GM21367 (cell line): ENCODE measurements around the gene CDCP1.
"Not testable (repeated sequence)": the region's sequence is repeated elsewhere in the genome, so short reads cannot be mapped to it uniquely, and the experiment has no call there.

Experiments used
- ATAC-seq: cut with Tn5 transposase; IDR thresholded peaks from one replicate; pipeline ENCODE4 v1.9.1; 2021; ENCODE audit not compliant: unreplicated experiment

Gene CDCP1

DNA sequence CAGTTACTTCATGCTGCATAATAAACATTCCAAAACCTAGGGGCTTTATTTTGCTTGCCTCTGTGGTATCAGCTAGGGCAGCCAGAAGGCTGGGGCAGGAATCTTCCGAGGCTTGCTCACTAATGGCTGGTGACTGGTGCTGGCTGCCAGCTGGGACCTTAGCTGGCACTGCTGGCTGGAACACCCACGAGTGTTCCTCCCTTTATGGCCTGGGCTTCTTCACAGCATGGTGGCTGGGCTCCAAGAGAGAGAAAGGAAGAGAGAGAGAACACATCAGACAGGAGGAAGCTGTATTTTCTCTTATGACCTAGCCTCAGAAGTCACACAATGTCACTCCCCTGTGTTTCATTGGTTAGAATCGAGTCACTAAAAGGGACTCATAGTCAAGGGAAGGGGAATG is 23.9 kb upstream of the CDCP1 start:
- no peak for ATAC-seq

DNA sequence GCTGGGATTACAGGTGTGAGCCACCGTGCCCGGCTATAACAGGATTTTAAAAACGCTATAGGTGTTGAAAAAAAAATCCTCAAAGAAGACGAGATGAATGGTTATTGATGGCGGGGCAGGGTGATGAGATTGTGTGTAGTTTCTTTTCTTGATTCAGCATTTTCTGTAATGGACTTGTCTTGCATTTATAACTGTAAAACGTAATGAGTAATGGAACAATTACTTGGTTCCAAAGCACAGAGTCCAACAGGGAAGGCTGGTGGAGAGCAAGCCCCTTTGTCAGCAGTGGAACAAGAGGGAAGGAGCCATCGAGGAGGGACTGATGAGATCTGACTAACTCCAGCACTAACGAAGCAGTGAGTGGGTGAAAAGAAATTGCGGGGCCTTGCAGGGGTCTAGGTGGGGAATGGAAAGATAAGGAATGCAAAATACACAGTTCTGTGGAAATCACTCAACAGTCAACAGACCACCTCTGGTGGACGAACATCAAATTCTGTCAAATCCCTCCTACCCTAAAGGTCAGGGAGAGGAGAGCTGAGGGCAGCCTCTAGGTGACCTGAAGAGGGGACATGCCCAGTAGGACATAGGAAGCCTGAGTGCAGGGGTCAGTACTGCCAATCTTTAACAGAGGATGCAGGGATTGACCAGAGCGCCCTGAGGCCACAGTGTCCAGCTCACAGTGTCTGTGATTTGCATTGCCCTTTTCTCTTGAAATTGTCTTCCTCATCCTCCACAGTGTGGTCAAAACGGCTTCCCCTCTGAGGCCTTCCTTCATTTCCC is 23.1 kb upstream of the CDCP1 start:
- no peak for ATAC-seq

DNA sequence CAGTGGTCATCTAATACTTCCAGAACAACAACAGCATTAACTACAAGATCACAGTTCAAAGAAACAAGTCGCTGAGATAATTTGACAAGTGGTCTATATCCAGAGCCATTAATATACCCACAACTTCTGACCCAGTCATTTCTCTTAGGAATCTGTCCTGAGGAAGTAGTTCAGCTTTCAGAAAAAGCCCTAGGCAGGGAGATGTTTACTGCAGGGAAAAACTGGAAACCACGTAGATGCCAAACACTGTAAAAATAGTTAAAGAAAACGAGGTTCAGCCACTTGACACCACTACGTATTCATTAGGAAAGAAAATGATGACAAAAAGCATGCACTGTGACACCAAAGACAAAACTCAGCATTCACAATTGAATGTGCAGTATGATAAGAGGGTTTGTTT is 22.3 kb upstream of the CDCP1 start:
- no peak for ATAC-seq

DNA sequence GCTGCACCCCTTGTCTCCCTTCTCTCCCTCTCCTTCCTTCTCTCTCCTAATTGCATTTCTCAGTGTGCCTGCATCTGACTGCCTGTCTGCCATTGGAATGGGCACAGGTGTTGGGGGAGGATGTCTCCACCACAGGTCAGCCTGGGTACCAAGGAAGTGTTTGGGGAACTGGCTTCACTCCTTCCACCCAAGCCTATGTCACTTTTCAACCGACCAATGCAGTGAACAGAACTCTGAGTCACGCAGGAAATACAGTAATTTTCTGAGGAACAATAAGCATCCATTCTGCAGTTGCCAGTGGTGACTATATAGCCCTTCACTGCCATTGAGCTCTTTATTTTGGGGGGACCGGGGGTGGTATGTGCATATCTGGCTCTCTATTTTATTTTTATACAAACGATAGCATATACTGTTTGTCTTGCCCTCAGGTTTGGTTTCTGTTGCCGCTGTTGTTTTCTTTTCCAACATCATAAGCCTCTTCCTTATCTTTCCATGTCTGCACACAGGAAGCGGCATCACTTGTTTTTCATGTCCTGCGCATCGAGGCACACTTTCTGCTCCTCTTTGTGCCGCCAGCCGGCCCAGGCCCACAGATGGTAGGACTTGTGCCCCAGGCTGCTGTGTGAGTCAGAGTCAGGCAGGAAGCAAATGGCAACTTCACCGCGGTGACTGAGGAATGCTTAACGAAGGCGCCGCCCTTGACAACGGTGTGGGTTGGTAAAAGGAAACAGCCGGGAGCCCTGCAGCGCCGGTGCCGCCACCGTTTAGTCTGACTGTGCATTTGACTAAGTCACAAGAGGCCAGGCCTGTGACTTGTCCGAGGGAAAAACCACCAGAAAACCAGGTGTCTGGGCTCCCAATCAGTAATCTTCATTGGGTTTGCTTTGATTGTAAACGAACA is 21.1 kb upstream of the CDCP1 start:
- peak; percentile 69 for ATAC-seq

DNA sequence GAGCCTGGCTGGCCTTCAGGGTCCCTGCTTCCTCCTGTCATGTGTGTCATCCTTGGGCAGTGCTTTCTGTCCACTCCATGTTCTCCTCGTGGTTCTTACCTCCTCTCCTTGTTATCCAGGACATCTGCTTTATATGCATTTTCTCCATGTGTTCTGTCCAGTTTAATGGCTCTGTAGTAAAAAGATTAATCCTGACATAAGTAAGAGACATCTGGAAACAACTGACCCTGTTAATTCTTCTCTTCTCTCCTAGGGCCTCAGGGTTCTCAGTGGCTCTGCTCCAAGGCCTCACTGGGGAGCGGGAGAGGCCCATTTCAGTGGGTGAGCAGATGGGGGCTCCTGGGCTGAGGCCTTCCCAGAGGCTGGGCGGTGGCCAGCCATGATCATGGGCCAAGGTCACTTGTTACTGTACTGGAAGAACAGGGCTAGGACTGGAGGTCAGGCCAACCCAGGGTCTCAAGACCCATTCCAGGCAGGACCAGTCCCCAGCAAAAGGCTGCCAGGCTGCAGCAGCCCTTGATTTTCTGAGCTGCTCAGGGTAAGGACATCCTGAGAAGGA is 20.2 kb upstream of the CDCP1 start:
- no peak for ATAC-seq

DNA sequence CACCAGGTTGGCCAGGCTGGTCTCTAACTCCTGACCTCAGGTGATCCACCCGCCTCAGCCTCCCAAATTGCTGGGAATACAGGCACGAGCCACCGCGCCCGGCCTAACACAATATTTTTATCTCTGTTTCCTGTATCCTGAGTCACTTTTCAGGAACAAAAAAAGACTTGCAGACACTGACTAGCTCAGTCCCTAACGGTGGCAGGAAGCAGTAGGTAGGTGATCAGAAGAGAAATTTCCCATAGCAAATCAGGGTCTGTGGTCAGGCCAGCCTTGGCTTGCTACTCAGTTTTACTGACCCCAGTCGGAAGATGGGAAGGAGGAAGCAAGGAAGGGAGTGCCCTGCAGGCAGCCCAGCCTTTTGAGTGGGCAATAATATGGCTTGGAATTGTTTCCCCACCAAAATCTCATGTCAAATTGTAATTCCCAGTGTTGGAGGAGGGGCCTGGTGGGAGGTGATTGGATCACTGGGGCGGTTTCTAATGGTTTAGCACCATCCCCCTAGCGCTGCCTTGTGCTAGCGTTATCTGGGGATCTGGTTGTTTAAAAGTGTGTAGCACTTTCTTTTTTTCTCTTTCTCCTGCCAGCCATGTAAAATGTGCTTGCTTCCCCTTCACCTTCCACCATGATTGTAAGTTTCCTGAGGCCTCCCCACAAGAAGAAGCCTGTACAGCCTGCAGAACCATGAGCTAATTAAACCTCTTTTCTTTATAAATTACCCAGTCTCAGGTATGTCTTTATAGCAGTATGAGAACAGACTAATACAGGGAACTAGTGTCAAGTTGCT is 19.5 kb upstream of the CDCP1 start:
- ATAC-seq = no peak

DNA sequence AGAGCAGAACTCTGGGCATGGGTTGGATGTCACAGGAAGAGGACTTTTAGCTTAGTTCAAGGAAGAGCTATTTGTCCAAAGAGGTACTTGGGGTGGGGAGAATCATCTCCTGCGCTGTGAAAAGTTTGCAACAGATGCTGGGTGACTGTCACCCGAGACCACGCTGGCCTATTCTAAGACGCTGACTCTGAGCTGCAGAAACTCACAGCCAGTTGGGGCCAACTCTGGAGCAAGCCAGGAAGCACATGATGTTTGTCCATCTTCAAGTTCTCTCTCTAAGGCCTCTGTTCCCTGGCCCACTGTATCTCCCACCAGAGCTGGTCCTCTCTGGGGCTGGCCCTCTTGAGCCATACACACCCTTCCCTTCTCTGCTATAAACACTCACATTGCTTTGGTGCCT is 17.9 kb upstream of the CDCP1 start:
- no peak for ATAC-seq

DNA sequence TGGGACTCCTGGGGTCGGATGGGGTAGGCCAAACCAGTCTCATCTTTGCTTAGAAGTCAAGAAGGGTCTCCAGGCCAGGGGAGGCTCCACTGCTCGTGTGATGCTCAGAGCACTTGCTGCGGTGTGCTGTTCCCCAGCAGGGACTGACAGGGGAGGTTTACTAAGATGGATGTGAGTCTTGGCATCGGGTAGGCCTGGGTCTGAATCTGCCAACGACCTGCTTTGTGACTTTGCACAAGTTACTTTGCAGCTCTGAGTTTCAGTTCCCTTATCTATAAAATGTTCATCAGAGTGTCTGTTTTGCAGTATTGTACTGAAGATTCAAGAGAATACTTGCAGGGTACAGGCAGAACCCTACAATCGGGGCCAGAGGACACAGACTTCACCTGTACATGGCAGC is 17.3 kb upstream of the CDCP1 start:
- no peak for ATAC-seq

DNA sequence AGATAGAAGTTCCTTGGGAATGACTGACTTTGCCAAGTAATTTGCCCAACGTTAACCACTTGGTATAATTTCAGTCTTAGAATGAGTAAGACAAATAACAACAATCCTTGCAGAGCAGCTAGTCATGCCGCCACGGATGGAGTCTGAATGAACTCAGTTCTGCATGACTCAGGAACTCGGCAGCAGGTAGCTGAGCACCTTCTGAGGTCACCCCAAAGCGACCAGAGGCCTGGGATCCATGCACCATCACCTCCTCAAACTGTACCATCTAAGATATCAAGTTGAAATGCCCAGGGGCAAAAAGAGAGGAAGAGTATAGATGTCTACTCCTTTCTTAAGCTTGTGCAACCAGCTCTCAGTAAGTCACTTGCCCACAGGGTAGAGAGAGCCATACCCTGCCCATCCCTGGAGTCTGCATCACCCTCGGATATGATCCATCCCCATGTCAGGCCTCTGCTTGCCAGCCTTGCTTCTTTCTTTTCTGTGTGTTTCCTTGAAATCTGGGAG is 8.5 kb upstream of the CDCP1 start:
- ATAC-seq = no peak

DNA sequence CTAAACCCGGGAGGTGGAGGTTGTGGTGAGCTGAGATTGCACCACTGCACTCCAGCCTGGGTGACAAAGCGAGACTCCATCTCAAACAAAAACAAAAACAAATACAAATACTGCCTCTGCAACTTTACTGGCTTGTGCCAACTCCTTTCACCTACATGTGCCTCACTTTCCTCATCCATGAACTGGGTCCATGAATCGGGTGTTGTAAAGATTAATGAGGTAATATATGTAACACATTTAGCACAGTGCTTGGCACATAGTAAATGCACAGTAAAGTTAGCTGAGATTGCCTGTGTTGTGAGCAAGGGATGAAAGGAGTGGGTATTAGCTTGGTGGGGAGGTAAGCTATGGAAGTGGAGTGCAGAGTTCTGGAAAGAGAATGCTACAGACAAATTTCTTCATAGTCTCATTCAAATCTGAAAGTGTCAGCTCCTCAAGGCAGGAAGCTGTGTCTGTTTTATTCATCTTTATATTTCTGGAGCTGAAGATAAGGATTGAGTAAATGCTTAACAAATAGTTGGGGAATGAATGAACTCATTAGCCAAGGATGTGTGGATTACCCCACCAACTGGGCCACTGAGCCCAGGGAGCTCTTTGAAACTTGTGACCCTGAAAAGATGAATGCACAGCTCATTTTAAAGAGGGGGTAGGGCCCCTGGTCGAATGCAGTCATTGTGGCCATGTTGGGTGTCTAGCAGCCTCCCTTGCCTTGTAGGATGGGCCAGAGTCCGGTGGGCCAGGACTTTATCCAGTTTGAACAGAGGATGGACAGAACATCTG is 7.7 kb upstream of the CDCP1 start:
- ATAC-seq = no peak

DNA sequence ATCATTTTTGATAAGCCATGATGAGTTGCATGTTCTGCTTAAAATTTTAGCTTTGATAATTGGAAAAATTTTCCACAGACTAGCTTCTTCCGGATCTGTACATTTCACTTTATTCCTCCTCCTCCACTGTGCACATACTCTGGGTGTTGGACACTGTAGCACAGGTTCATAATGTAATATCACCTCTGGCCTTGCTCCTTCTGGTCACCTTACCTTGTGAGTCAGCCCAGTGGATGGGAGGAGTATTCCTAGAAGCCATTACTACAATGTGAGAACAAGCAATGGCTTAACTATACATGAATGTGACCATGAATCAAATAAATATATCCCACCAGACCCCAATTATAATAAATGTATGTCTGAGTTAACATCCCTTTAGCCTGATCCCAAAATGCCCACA is 6.1 kb upstream of the CDCP1 start:
- no peak for ATAC-seq

DNA sequence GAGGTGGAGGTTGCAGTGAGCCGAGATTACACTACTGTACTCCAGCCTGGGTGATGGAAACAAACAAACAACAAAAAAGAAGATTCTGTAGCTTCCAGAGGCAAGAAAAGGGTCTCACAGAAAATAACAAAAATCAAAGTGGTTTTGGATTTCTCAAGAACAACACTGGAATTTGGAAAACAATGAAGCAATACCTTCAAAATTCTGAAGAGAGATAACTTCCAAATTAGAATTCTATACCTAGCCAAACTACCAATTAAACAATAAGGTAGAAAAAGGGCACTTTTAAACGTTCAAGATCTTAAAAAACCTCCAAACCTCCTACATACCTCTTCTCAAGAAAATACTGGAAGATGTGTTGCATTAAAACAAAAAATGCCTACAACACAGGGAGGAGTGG is 4.9 kb upstream of the CDCP1 start:
- ATAC-seq = no peak

DNA sequence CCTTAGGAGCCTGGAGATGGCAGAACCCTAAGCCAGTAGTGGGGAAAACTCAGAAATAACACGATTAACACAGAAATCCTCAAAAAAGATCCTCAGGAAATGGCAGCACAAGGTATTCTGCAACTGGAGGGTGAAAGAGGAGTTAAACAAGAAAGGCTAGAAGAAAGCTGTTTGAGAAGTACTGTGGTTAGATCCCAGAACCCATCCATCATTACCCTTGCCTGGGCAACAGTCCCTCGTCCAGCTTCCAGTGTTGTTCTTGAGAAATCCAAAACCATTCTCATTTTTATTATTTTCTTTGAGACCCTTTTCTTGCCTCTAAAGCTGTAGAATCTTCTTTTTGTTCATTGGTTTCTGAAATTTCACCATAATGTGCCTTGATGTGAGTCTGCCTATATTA is 2.7 kb upstream of the CDCP1 start:
- no peak for ATAC-seq

DNA sequence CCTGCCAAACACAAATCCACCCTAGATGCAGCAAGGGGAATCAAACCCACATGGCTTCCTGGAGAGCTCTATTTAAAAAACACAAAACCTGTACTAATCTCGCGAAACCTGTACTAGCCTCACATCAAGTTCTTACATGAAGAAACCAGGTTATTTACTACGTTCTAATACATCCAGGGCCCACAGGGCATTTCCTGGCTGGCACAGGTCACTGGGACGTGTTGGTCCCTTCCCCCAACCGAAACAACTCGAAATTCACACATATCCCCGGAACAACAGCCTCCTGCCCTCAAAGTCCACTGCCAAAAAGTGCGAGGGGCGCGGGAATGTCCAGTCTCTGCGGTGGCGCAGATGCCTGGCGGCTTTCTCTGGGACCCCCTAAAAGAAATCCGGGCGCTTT is 955 bp downstream of the CDCP1 start:
- ATAC-seq = no peak

DNA sequence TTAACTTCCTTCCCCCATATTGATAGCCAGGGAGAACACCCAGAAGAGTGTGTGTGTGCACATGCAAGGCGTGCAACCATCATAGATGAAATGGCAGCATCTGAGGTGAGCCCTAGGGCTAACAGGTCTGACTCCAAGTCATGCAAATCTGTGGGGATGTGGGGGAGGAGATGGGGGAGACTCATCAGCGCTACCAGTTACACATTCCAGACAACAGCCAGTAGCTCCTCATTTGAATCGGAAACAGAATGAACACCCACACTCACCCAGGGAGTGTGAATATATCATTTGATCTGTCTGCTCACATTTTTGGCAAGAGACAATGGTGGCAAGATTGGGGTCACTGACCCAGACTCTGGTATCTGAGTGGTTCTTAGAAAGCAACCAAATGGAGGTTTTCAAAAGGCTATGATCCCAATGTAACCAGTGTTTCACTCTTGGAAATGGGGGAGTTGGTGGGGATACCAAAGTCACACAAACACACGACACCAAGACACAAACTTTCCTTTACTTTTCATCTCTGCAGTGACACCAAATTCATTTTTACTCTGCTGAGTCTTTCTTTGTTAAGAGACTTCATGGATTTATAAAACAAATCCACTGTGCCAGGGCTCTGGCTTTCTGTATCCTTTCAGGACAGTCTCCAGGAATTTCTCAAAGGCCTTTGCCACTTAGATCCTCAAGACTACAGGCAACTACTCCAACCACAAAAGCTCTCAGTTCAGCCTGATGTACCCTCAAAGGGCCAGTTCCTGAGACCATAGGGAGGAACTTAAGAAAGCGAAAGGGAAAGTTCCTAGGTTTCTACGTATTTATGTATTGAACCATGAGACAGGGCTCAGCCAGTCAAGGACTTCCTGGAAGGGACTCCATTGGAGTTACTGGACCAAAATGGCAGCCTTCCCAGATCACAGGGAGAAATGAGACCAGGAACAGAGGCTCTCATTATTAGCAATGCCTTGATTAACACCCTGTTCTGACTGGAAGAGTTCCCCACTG is 2.2 kb downstream of the CDCP1 start:
- ATAC-seq = no peak

DNA sequence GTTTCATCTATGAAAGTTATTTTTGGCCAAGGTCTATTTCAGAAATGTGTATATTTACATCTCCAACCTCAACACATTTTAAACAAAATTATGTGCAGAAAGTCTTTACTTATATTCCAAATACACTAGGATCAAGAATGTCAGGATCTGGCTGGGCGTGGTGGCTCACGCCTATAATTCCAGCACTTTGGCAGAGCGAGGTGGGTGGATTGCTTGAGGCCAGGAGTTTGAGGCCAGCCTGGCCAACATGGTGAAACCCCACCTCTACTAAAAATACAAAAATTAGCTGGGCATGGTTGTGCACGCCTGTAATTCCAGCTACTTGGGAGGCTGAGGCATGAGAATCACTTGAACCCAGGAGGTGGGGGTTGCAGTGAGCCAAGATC is 5.4 kb downstream of the CDCP1 start:
- ATAC-seq = not testable (repeated sequence)

DNA sequence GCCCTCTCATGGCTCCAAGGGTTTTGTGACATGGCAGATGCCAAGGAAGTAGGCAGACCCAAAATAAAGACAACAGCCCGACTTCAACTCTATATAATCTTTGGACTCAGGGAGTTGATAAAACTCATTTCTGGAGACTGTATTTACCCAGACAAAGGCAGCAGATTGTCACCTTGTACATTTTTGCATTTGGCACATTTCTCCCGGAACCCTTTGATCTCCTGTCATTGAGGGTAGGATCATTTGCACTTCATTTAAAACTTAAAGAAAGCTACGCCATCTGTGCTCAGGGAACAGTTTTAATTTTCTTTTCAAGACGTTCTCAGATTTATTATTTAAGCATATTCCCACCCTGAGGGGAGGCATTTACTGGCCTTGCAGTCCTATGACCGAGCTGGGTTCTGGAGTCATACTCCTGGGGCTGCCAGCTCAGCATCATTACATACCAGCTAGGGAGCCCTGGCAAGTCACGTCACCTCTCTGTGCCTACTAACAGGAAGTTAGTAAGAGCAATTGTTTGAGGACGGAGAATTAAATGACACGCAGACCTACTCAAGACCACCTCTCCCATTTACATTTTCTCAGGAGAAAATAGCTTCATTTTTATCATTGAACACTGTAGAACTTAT is 5.9 kb downstream of the CDCP1 start:
- ATAC-seq = no peak

DNA sequence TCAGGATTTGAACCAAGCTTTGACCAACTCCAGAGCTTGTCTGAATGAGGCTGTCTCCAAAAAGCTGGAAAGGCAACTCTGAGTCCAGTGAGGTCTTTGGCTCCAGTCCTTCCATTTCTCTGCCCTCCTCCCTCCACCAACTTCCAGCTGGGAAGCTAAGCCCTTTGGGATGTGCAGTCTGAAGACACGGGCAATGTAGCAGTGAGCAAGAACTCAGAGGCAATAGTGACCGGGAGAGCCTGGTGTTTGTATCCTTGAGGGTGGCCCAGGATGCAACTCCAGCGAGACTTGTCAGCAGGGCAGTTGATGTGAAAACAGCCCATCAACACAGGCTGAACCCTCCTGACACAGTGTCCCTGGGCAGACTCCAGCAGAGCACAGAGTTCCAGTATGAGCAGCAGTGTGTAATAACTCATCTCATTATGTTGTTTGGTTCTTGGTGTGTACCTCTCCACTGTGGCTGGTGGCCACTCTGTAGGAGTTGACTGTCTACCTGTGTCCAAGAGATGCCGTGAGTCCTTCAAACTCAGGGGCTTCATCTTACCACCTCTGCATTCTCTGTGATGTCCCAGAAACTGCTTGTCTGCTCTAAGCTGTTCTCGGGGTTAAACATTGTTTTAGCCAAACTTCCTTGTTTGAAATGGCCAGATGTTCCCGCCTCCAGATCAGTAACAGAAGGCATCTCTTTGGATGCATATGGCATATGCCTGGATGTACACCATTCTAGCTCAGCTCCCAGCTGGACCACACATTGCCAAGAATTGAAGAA is 6.6 kb downstream of the CDCP1 start:
- ATAC-seq = no peak
